Neural progenitor cell (in vitro differentiated cells): ENCODE data around the gene DCDC2. TPM values are rescaled to one million over a fixed set of nuclear protein-coding genes. Genes with fewer than 3 reads are reported as not detected.

Source experiments
- DNase-seq: peaks from one replicate; pipeline ENCODE4 v3.0.0-alpha.2; 2016; ENCODE audit warnings: low spot score
- H2AFZ ChIP-seq: fragments of 200-600 bp; sonication (generic); replicated peaks from 2 replicates; pipeline ENCODE4 v1.6.1; 2016; ENCODE audit warnings: antibody characterized with exemption
- H3F3A ChIP-seq: fragments of 200-600 bp; sonication (generic); 2 replicates; pipeline ENCODE4 v1.6.1; 2016; ENCODE audit warnings: antibody characterized with exemption, low read depth
- H3K27ac ChIP-seq: fragments of 200-600 bp; sonication (generic); 2 replicates; pipeline ENCODE4 v1.5.1; 2016; ENCODE audit warnings: mild to moderate bottlenecking
- H3K27me3 ChIP-seq: fragments of 200-600 bp; sonication (generic); 2 replicates; pipeline ENCODE4 v1.6.1; 2016; ENCODE audit warnings: mild to moderate bottlenecking, moderate library complexity
- H3K36me3 ChIP-seq: fragments of 200-600 bp; sonication (generic); 2 replicates; pipeline ENCODE4 v1.5.1; 2016
- H3K4me1 ChIP-seq: fragments of 200-600 bp; sonication (generic); 2 replicates; pipeline ENCODE4 v1.6.1; 2016; ENCODE audit warnings: mixed run types
- H3K4me2 ChIP-seq: fragments of 200-600 bp; sonication (generic); 2 replicates; pipeline ENCODE4 v1.6.1; 2016
- H3K4me3 ChIP-seq: fragments of 200-600 bp; sonication (generic); 2 replicates; pipeline ENCODE4 v1.5.1; 2016
- H3K79me2 ChIP-seq: fragments of 200-600 bp; sonication (generic); 2 replicates; pipeline ENCODE4 v1.6.1; 2016; ENCODE audit warnings: low read depth
- H3K9ac ChIP-seq: fragments of 200-600 bp; sonication (generic); 2 replicates; pipeline ENCODE4 v1.6.1; 2016
- H3K9me3 ChIP-seq: fragments of 200-600 bp; sonication (generic); 2 replicates; pipeline ENCODE4 v1.5.1; 2016; ENCODE audit warnings: low read depth
- H4K20me1 ChIP-seq: fragments of 200-600 bp; sonication (generic); 2 replicates; pipeline ENCODE4 v1.6.1; 2016; ENCODE audit warnings: low read depth
- H3K27ac Mint-ChIP-seq: 3 replicates; pipeline ENCODE4 v1.8.0; 2021; ENCODE audit warnings: mixed read lengths
- H3K27me3 Mint-ChIP-seq: 2 replicates; pipeline ENCODE4 v1.8.0; 2022; ENCODE audit warnings: low read depth, mild to moderate bottlenecking, inconsistent platforms, moderate library complexity, mixed read lengths; ENCODE audit not compliant: insufficient read depth
- H3K36me3 Mint-ChIP-seq: 3 replicates; pipeline ENCODE4 v1.8.0; 2021; ENCODE audit warnings: mixed read lengths
- H3K4me1 Mint-ChIP-seq: 3 replicates; pipeline ENCODE4 v1.8.0; 2021; ENCODE audit warnings: mixed read lengths
- H3K4me3 Mint-ChIP-seq: 3 replicates; pipeline ENCODE4 v1.8.0; 2021; ENCODE audit warnings: mild to moderate bottlenecking, moderate library complexity, mixed read lengths
- H3K9me3 Mint-ChIP-seq: 3 replicates; pipeline ENCODE4 v1.8.0; 2020; ENCODE audit warnings: mixed read lengths
- EZH2 ChIP-seq: fragments of 200-600 bp; sonication (generic); IDR thresholded peaks from 2 replicates; pipeline ENCODE4 v1.6.1; 2017; ENCODE audit warnings: antibody characterized with exemption, mild to moderate bottlenecking, moderate library complexity
- EZH2phosphoT487 ChIP-seq: fragments of 200-600 bp; sonication (generic); IDR thresholded peaks from 2 replicates; pipeline ENCODE4 v1.6.1; 2017; ENCODE audit warnings: antibody characterized with exemption
- total RNA-seq: library from RNA; depleted of rRNA; stranded (reverse); fragments of >200 nt; gene quantifications from 2 replicates; pipeline ENCODE4 v1.2.3, GENCODE V29; 2015; ENCODE audit warnings: low replicate concordance
- TF ChIP-seq, protein P1 (sequence below): fragments of 200-600 bp; sonication (generic); IDR thresholded peaks from 2 replicates; pipeline ENCODE4 v1.5.1; 2017; ENCODE audit warnings: antibody characterized with exemption, mild to moderate bottlenecking

The DCDC2 gene
- total RNA-seq, 1 donor from 2014 or later: not detected

DNA sequence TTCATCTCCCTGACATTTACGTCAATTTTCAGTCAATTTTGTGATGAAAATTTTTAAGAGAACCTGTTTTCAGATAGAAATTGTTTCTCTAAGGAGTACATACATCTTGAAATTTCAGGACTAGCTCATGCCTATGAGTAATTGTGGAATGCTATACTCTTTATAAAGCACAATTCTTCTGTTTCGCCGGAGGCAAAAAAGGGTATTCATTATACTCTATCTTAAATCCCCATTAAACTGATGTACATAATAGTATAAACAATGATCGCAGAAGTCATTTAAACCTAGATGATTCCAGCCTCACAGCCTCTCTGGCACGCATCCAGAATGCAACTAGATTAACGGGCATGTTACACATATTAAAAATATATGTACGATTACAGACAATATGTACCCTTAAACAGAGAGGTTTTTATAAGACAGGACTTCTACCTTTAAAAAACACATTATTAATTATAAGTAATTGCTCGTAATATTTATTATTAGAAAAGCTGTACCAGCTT is 169.2 kb downstream of the DCDC2 start:
- Histone ChIP-seq H3K4me2 (no peak overlapping the region), H3K4me3 (no peak overlapping the region), H3K4me1 (no peaks in the 10 kb centered on the region), H3K9me3 (no peaks in the 10 kb centered on the region), H4K20me1 (no peaks in the 10 kb centered on the region), H3K79me2 (no peaks in the 10 kb centered on the region), H3K9ac (no peak overlapping the region), H3K36me3 (no peaks in the 10 kb centered on the region), H3F3A (no peaks in the 10 kb centered on the region), H3K27me3 (no peaks in the 10 kb centered on the region), H3K27ac (no peak overlapping the region), H2AFZ (no peak overlapping the region)
- no peak overlapping the region for H3K27ac Mint-ChIP-seq
- H3K36me3 Mint-ChIP-seq: no peaks in the 10 kb centered on the region
- H3K9me3 Mint-ChIP-seq: no peaks in the 10 kb centered on the region
- no peak overlapping the region for H3K4me3 Mint-ChIP-seq
- H3K4me1 Mint-ChIP-seq: no peaks in the 10 kb centered on the region
- DNase-seq: no peak
- H3K27me3 Mint-ChIP-seq: no peaks in the 10 kb centered on the region
- TF ChIP-seq EZH2phosphoT487 (no peak), EZH2 (no peak)
- TF ChIP-seq, protein P1, sequence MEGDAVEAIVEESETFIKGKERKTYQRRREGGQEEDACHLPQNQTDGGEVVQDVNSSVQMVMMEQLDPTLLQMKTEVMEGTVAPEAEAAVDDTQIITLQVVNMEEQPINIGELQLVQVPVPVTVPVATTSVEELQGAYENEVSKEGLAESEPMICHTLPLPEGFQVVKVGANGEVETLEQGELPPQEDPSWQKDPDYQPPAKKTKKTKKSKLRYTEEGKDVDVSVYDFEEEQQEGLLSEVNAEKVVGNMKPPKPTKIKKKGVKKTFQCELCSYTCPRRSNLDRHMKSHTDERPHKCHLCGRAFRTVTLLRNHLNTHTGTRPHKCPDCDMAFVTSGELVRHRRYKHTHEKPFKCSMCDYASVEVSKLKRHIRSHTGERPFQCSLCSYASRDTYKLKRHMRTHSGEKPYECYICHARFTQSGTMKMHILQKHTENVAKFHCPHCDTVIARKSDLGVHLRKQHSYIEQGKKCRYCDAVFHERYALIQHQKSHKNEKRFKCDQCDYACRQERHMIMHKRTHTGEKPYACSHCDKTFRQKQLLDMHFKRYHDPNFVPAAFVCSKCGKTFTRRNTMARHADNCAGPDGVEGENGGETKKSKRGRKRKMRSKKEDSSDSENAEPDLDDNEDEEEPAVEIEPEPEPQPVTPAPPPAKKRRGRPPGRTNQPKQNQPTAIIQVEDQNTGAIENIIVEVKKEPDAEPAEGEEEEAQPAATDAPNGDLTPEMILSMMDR: no peak

DNA sequence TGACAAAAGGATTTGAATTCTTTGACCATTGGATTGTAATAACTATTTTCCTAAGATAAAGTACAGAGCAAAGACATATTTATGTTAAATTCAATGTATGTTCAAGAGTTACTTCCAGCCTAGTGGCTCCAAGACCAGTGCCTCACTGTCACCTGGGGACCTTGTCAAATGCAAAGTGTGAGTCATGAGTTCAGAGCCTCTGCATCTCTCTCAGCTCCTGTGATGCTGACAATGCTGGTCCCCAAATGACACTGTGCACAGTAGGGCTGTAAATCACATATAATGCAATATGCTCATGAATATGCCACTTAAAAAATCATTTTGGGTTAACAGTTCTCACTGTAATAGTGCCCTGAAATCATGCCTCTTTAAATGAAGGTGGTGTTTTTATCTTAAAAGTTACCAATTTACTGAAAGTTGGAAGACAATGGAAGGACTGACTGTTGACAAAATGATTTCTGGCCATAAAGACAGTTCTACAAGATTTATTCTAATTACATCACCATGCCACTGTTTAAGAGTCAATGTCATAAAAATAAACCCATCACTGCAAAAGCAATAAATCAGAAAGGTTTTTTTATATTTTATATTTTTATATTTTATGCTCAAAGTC is 169.8 kb downstream of the DCDC2 start:
- H3K36me3 Mint-ChIP-seq: no peaks in the 10 kb centered on the region

DNA sequence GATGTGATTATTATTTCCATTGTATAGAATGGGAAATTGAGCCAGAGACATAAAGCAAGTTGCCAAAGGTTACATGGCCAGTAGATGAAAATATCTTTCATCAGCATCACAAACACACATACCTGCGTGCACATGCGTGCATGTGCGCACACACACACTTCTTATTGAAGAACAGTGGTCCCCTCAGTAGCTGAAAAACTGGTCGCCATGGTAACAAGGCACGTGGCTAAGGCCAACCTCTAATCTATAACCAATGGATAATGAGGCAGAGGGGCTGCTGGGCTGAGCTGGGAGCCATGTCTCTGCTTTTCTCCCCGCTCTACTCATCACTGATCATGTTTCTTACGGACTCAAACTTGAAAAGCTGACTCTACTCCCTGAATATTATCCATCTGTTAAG is 171.5 kb downstream of the DCDC2 start:
- Histone ChIP-seq H3K27me3 (no peaks in the 10 kb centered on the region), H3K79me2 (no peaks in the 10 kb centered on the region), H3K36me3 (no peaks in the 10 kb centered on the region), H3K27ac (no peak overlapping the region), H3K4me1 (no peaks in the 10 kb centered on the region), H3K9ac (no peak overlapping the region), H4K20me1 (no peaks in the 10 kb centered on the region), H3K9me3 (no peaks in the 10 kb centered on the region), H3K4me2 (no peak overlapping the region), H3K4me3 (no peak overlapping the region), H2AFZ (no peak overlapping the region), H3F3A (no peaks in the 10 kb centered on the region)
- TF ChIP-seq, protein P1: no peak
- TF ChIP-seq EZH2: no peak
- no peak for TF ChIP-seq EZH2phosphoT487
- Mint-ChIP-seq H3K36me3 (no peaks in the 10 kb centered on the region), H3K9me3 (peaks cover 4% of the 10 kb centered on the region), H3K4me3 (no peak overlapping the region), H3K27ac (no peak overlapping the region), H3K27me3 (no peaks in the 10 kb centered on the region), H3K4me1 (no peaks in the 10 kb centered on the region)
- DNase-seq: no peak

More for the DNA sequence above, 169.8 kb downstream of the DCDC2 start:
- H3K9me3 Mint-ChIP-seq: peaks cover 1% of the 10 kb centered on the region
- Histone ChIP-seq H3K27me3 (no peaks in the 10 kb centered on the region), H3K9ac (no peak overlapping the region), H2AFZ (no peak overlapping the region), H3K36me3 (no peaks in the 10 kb centered on the region), H3K9me3 (no peaks in the 10 kb centered on the region), H3F3A (no peaks in the 10 kb centered on the region), H3K27ac (no peak overlapping the region), H3K79me2 (no peaks in the 10 kb centered on the region), H3K4me1 (no peaks in the 10 kb centered on the region), H3K4me3 (no peak overlapping the region), H3K4me2 (no peak overlapping the region), H4K20me1 (no peaks in the 10 kb centered on the region)
- no peak overlapping the region for H3K4me3 Mint-ChIP-seq
- H3K4me1 Mint-ChIP-seq: no peaks in the 10 kb centered on the region
- DNase-seq: no peak
- H3K27me3 Mint-ChIP-seq: no peaks in the 10 kb centered on the region
- TF ChIP-seq EZH2phosphoT487: no peak
- no peak overlapping the region for H3K27ac Mint-ChIP-seq

DNA sequence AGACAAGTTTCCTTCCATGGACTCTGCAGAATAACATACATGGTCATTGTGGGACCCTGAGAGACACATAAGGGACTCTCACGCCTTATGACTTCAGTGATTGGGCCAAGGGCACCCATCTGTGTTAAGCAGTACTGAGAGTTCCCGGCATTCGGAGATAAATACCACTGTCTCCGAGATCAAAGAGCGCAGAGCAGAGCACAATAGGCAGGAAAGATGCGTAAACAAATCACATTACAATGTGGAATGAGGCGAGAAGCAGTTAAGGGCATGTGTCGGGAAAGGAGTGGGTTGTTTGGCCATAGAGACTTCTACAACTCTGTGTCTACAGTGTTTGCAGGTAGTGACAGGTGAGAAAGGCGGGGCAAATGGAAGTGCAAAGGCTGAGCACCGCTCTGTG is 174.3 kb downstream of the DCDC2 start:
- no peaks in the 10 kb centered on the region for H3F3A ChIP-seq
- H3K9me3 ChIP-seq: no peaks in the 10 kb centered on the region
- Mint-ChIP-seq H3K36me3 (no peaks in the 10 kb centered on the region), H3K27ac (no peak overlapping the region), H3K9me3 (peaks cover 4% of the 10 kb centered on the region), H3K27me3 (peaks cover 2% of the 10 kb centered on the region), H3K4me1 (no peaks in the 10 kb centered on the region), H3K4me3 (no peak overlapping the region)
- no peaks in the 10 kb centered on the region for H3K79me2 ChIP-seq
- H3K4me1 ChIP-seq: no peaks in the 10 kb centered on the region
- TF ChIP-seq EZH2 (no peak), EZH2phosphoT487 (no peak)
- TF ChIP-seq, protein P1: no peak
- H3K27ac ChIP-seq: no peak overlapping the region
- DNase-seq: no peak
- H3K27me3 ChIP-seq: no peaks in the 10 kb centered on the region
- no peak overlapping the region for H2AFZ ChIP-seq
- H3K36me3 ChIP-seq: no peaks in the 10 kb centered on the region
- H3K9ac ChIP-seq: no peak overlapping the region
- H4K20me1 ChIP-seq: no peaks in the 10 kb centered on the region
- no peak overlapping the region for H3K4me2 ChIP-seq
- no peak overlapping the region for H3K4me3 ChIP-seq
